ENCODE results near the gene LETM1. TPM values are rescaled to one million over a fixed set of nuclear protein-coding genes. Genes with fewer than 3 reads are reported as not detected.

The LETM1 gene
- total RNA-seq, result 67.5 TPM

DNA sequence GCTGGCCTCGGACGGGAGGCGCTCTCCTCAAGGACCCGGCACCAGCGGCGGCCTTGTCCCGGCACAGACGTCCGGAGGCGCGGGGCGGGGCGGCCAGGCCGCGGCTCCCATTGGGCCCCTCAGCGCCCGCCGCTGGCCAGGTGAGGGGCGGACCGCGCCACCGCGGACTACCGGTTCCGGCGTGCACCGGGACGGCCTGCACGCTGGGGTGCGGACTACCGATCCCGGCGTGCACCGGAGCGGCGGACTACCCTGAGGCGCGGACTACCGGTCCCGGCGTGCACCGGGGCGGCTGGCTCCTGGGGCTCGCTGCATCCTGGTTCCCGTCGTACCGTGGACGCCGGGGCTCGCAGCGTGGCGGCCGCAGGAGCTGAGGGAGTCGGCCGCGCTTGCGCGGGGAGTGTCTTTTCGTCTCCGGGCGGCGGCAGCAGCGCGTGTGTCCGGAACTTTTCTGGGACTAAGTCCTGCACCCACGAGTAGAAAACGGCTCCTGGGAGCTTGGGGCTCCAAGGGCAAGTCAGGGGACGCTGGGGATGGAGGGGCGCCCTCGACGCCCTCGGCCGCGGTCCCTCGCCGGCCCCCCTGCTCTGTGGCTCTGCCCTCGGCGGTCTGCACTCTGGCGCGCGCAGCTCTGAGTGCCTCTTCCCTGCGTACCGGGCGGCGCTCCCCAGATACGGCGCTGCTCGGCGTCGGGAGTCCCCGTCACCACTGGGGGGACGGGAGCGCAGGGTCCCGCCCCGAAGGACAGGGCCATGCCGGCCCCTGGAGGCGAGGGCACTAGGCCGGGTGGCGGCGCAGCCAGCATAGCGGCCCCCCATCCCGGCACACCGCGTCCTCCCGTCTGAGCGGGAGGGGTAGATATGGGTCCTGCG lies at the start of gene LETM1:
Gene LETM1, minus strand, starts transcription at position 86 of the 872 bp plus-strand sequence. CDS start 206 bp downstream, outside the sequence.
- TF ChIP-seq POLR2A (IDR thresholded peaks at IDR 0.05) (no peak), CTCF (IDR thresholded peaks at IDR 0.05) (peak in 1 of 3 experiments; percentile 11), POLR2AphosphoS5 (IDR thresholded peaks at IDR 0.05; ENCODE audit: insufficient read depth in 1 of 2, low read depth in 1 of 2) (peak; percentile 77 to 82)
- no peaks in the 10 kb centered on the region for H3K27me3 ChIP-seq
- intact Hi-C loops (cut with DNase I), result no loop called here
- no peaks in the 10 kb centered on the region for H3K36me3 ChIP-seq
- peak within 1 kb of the TSS; percentile 75 to 93 for H3K4me3 ChIP-seq
- no peaks in the 10 kb centered on the region for H3K9me3 ChIP-seq
- DNase-seq (ENCODE audit: extremely low spot score in 2 of 2), result peak in 1 of 2 donors; percentile 94
- peaks cover 51% of the 10 kb centered on the region for H3K4me1 ChIP-seq
- peak within 1 kb of the TSS; percentile 66 for H3K27ac ChIP-seq

DNA sequence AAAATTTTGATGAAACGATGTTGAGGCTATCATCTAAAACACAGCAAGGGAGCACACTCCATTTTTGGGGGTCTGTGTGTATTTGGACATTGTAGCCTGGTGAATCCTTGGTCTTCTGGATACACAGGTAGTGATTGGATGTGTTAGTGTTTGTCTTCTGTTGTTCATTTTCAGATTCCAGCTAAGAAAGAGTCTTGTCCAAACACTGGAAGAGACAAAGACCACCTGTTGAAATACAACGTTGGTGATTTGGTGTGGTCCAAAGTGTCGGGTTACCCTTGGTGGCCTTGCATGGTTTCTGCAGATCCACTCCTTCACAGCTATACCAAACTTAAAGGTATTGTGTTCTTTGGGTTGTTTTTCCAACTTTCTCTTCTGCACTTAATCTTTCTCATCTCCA lies 48.1 kb upstream of the LETM1 start:
- no peaks in the 10 kb centered on the region for H3K4me1 ChIP-seq
- no peak overlapping the region for H3K4me3 ChIP-seq
- DNase-seq (ENCODE audit: extremely low spot score in 2 of 2), result no peak
- H3K36me3 ChIP-seq, result peaks cover 0 to 7% of the 10 kb centered on the region in 2 donors
- H3K27ac ChIP-seq, result no peak overlapping the region
- H3K27me3 ChIP-seq, result no peaks in the 10 kb centered on the region
- H3K9me3 ChIP-seq, result no peaks in the 10 kb centered on the region
- TF ChIP-seq POLR2AphosphoS5 (IDR thresholded peaks at IDR 0.05; ENCODE audit: insufficient read depth in 1 of 2, low read depth in 1 of 2) (no peak), POLR2A (IDR thresholded peaks at IDR 0.05) (no peak), CTCF (IDR thresholded peaks at IDR 0.05) (no peak)
- intact Hi-C loops (cut with DNase I), result loop anchor here (10.0 kb wide), 1 partner anchor 139 kb away; no protein-coding TSS in a partner anchor

DNA sequence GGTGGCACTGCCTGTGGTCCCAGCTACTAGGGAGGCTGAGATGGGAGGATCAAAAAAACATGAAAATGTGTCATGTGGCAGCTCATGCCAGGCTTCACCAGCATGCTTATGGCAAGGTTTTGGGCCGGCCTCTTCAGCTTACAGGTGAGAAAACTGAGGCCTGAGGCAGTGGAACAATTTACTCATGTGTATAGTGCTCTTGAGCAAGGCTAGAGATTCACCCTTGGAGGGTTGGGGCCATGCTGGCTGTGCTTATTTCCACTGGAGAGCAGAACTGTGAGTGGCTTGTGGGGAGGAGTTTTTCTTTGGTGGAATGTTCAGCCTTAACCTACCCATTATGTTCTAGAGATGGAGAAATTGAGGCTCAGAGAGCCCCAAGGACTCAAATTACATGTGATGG lies 47.1 kb upstream of the LETM1 start:
- no peak for TF ChIP-seq CTCF (IDR thresholded peaks at IDR 0.05)
- TF ChIP-seq POLR2A (IDR thresholded peaks at IDR 0.05), result no peak
- no peak for TF ChIP-seq POLR2AphosphoS5 (IDR thresholded peaks at IDR 0.05; ENCODE audit: insufficient read depth in 1 of 2, low read depth in 1 of 2)
- intact Hi-C loops (cut with DNase I), result loop anchor here (10.0 kb wide), 1 partner anchor 138 kb away; no protein-coding TSS in a partner anchor
- DNase-seq (ENCODE audit: extremely low spot score in 2 of 2), result no peak
- no peak overlapping the region for H3K4me3 ChIP-seq
- H3K27me3 ChIP-seq, result no peaks in the 10 kb centered on the region
- H3K9me3 ChIP-seq, result no peaks in the 10 kb centered on the region
- no peak overlapping the region for H3K27ac ChIP-seq
- H3K4me1 ChIP-seq, result no peaks in the 10 kb centered on the region
- H3K36me3 ChIP-seq, result peaks cover 0 to 7% of the 10 kb centered on the region in 2 donors

DNA sequence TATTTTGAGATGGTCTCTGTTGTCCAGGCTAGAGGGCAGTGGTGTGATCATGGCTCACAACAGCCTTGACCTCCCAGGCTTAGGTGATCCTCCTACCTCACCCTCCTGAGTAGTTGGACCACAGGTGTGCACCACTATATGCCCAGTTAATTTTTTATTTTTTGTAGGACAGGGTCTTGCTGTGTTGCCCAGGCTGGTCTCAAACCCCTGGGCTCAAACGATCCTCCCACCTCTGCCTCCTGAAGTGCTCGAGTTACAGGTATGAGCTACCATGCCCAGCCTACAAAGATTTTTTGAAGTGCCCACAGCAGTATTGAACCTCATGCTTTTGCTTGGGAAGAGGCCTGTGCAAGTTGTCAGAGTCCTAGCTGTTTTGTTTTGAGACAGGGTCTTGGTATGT lies 46.3 kb upstream of the LETM1 start:
- H3K4me1 ChIP-seq, result no peaks in the 10 kb centered on the region
- no peak for DNase-seq (ENCODE audit: extremely low spot score in 2 of 2)
- peaks cover 0 to 7% of the 10 kb centered on the region in 2 donors for H3K36me3 ChIP-seq
- no peaks in the 10 kb centered on the region for H3K9me3 ChIP-seq
- intact Hi-C loops (cut with DNase I), result loop anchor here (10.0 kb wide), 1 partner anchor 137 kb away; no protein-coding TSS in a partner anchor
- TF ChIP-seq POLR2A (IDR thresholded peaks at IDR 0.05) (no peak), POLR2AphosphoS5 (IDR thresholded peaks at IDR 0.05; ENCODE audit: insufficient read depth in 1 of 2, low read depth in 1 of 2) (no peak), CTCF (IDR thresholded peaks at IDR 0.05) (no peak)
- no peak overlapping the region for H3K4me3 ChIP-seq
- no peak overlapping the region for H3K27ac ChIP-seq
- no peaks in the 10 kb centered on the region for H3K27me3 ChIP-seq

DNA sequence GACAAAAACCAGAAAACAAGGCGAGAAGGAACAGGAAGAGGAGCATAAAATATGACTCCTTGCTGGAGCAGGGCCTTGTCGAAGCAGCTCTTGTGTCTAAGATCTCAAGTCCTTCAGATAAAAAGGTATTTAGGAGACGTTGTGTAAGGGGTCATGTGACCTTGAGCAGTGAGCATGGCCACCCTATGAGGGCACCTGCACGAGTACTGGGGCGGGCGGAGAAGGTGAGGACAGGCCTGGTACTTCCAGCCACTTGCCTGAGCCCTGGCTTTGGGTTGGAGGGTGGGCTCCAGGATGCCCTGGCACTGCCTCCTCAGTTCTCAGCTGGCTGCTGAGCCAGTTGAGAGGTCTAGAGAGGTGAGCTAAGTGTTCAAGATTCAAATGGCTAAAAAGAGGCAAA lies 45.2 kb upstream of the LETM1 start:
- no peaks in the 10 kb centered on the region for H3K4me1 ChIP-seq
- no peak overlapping the region for H3K27ac ChIP-seq
- TF ChIP-seq POLR2A (IDR thresholded peaks at IDR 0.05), result no peak
- TF ChIP-seq POLR2AphosphoS5 (IDR thresholded peaks at IDR 0.05; ENCODE audit: insufficient read depth in 1 of 2, low read depth in 1 of 2), result no peak
- no peaks in the 10 kb centered on the region for H3K9me3 ChIP-seq
- peaks cover 0 to 7% of the 10 kb centered on the region in 2 donors for H3K36me3 ChIP-seq
- H3K27me3 ChIP-seq, result no peaks in the 10 kb centered on the region
- H3K4me3 ChIP-seq, result no peak overlapping the region
- intact Hi-C loops (cut with DNase I), result loop anchor here (10.0 kb wide), 1 partner anchor 136 kb away; no protein-coding TSS in a partner anchor
- DNase-seq (ENCODE audit: extremely low spot score in 2 of 2), result no peak
